ENCODE data around the gene PACSIN1.

GRCh38 chr6:34416877-34417371 is 49.0 kb upstream of the PACSIN1 start:
- TF ChIP-seq EP300 (IDR thresholded peaks at IDR 0.05), result no peak
- no peak for TF ChIP-seq POLR2A (IDR thresholded peaks at IDR 0.05)
- TF ChIP-seq POLR2AphosphoS5 (IDR thresholded peaks at IDR 0.05), result no peak
- TF ChIP-seq CTCF (IDR thresholded peaks at IDR 0.05), result no peak
